ENCODE data around the gene SHKBP1.

SHKBP1 gene

DNA sequence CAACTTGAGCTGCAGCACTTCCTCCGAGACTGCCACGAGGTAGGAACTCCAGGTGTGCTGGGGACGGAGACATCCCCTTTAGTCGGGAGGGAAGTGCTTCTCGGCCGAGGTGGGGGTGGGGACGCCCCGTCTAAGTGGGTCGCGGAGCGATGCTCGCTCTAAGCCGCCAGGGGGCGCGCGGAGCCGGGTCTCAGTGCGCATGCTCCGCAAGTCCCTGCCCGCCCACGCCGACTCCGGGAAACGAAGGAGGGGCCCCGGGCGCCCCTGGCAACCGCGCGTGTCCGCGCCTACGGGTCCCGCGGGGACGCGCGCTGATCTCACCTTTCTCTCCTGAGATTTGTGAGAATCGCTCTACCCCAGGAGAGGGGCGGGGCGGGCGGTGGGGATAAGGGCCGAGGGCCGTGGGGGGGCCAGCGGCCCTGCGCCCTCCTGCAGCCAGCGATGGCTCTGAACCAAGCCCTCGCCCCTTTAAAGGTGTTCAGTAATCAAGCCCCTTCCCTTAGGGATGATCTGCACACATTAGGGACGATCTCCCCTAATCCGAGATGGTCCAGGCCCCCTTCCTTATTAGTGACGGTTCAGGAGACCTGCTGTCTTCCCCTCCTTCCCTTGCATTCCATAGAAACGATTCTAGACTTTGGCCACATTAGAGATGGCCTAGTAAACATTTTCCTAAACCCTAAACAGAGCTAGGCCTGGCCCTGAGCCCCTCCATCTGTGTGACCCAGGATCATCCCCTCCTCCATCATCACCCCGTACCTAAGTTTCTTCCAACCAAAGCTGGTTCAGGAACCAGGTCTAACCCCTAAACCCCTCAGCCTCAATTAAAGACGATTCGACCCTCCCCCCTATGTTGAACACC is 47.3 kb upstream of the SHKBP1 start:
- H3K9me3 ChIP-seq (ENCODE audit: insufficient read depth, low read length, severe bottlenecking), result no peaks in the 10 kb centered on the region

DNA sequence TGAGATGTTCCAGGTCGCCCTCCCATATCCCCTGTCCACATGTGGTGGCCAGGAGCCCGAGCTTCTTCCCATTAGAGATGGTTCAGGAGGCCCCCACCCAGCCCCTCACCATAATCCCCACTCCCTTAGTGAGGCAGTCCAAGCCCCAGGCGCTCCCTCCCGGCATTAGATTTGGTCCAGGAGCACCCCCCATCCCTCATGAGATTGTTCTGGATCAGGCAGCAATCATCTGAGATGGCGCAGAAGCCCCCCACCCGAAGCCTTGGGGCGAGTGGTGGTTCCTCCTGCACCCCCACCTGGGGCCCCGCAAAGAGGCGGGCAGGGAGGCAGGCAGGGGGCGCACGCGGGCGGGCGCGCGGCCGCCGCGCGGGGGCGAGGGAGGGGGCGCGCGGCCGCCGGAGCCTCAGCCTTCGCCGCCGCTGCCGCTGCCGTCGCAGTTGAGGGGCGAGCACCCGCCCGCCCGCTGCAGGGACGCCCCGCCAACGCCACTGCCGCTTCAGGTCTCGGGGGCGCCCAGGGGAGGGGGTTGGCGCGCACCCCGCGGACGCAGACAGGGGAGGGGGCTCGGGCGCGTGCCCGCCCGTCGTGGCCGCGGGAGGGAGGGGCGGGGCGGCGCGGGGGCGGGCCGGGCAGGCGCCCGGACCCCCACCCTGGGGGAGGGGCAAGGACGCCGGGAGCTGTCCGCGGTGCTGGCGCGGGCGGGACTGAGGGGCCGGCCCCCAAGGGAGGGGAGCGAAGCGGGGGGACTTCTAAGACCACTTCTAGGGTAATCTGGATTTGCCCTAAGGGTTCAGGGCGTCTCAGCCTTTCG is 46.4 kb upstream of the SHKBP1 start:
- no peaks in the 10 kb centered on the region for H3K79me2 ChIP-seq (ENCODE audit: insufficient read depth, low read length)
- H3K4me1 ChIP-seq (ENCODE audit: insufficient read depth, low read length), result peaks cover 10% of the 10 kb centered on the region
- H3K27me3 ChIP-seq (ENCODE audit: insufficient read depth, low read length, poor library complexity), result no peaks in the 10 kb centered on the region
- ATAC-seq (ENCODE audit: insufficient read depth, low read depth), result no peak
- no peaks in the 10 kb centered on the region for H4K20me1 ChIP-seq (ENCODE audit: insufficient read depth, low read length)
- H3K9ac ChIP-seq (ENCODE audit: low read depth, low read length), result no peak overlapping the region
- H2AFZ ChIP-seq (ENCODE audit: low read depth, low read length), result no peak overlapping the region
- DNase-seq, result no peak
- TF ChIP-seq, protein P1, sequence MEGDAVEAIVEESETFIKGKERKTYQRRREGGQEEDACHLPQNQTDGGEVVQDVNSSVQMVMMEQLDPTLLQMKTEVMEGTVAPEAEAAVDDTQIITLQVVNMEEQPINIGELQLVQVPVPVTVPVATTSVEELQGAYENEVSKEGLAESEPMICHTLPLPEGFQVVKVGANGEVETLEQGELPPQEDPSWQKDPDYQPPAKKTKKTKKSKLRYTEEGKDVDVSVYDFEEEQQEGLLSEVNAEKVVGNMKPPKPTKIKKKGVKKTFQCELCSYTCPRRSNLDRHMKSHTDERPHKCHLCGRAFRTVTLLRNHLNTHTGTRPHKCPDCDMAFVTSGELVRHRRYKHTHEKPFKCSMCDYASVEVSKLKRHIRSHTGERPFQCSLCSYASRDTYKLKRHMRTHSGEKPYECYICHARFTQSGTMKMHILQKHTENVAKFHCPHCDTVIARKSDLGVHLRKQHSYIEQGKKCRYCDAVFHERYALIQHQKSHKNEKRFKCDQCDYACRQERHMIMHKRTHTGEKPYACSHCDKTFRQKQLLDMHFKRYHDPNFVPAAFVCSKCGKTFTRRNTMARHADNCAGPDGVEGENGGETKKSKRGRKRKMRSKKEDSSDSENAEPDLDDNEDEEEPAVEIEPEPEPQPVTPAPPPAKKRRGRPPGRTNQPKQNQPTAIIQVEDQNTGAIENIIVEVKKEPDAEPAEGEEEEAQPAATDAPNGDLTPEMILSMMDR (IDR thresholded peaks at IDR 0.05; ENCODE audit: borderline replicate concordance, extremely low read depth, low read length, poor library complexity, severe bottlenecking), result no peak
- TF ChIP-seq EZH2 (IDR thresholded peaks at IDR 0.05; ENCODE audit: borderline replicate concordance, low read depth, low read length, severe bottlenecking), result no peak
- H3K9me3 ChIP-seq (ENCODE audit: insufficient read depth, low read length, severe bottlenecking), result no peaks in the 10 kb centered on the region
- H3K4me2 ChIP-seq (ENCODE audit: insufficient read depth, low read length), result no peak overlapping the region
- no peaks in the 10 kb centered on the region for H3K36me3 ChIP-seq (ENCODE audit: insufficient read depth, low read length)
- no peak overlapping the region for H3K4me3 ChIP-seq (ENCODE audit: low read depth in 1 of 2, low read length in 2 of 2)
- H3K27ac ChIP-seq (ENCODE audit: low read length), result no peak overlapping the region

More for the DNA sequence above, 47.3 kb upstream of the SHKBP1 start:
- Histone ChIP-seq H3K4me1 (ENCODE audit: insufficient read depth, low read length) (peaks cover 10% of the 10 kb centered on the region), H3K4me3 (ENCODE audit: low read depth in 1 of 2, low read length in 2 of 2) (peak overlapping the region in 1 of 2 experiments; percentile 43; a peak in 2 of 4 replicates), H3K27me3 (ENCODE audit: insufficient read depth, low read length, poor library complexity) (no peaks in the 10 kb centered on the region), H3K4me2 (ENCODE audit: insufficient read depth, low read length) (peak overlapping the region; percentile 58), H3K36me3 (ENCODE audit: insufficient read depth, low read length) (no peaks in the 10 kb centered on the region), H2AFZ (ENCODE audit: low read depth, low read length) (peak overlapping the region; percentile 84), H3K27ac (ENCODE audit: low read length) (0 out of 2 replicates have a peak overlapping the region, but pooled peaks have one; percentile 10), H3K79me2 (ENCODE audit: insufficient read depth, low read length) (no peaks in the 10 kb centered on the region), H4K20me1 (ENCODE audit: insufficient read depth, low read length) (no peaks in the 10 kb centered on the region), H3K9ac (ENCODE audit: low read depth, low read length) (peak overlapping the region; percentile 18; the same call in 1 of the 2 replicates)
- DNase-seq (peak; percentile 88), ATAC-seq (ENCODE audit: insufficient read depth, low read depth) (peak; percentile 88)
- TF ChIP-seq, protein P1 (IDR thresholded peaks at IDR 0.05; ENCODE audit: borderline replicate concordance, extremely low read depth, low read length, poor library complexity, severe bottlenecking), result peak; percentile 99
- no peak for TF ChIP-seq EZH2 (IDR thresholded peaks at IDR 0.05; ENCODE audit: borderline replicate concordance, low read depth, low read length, severe bottlenecking)

DNA sequence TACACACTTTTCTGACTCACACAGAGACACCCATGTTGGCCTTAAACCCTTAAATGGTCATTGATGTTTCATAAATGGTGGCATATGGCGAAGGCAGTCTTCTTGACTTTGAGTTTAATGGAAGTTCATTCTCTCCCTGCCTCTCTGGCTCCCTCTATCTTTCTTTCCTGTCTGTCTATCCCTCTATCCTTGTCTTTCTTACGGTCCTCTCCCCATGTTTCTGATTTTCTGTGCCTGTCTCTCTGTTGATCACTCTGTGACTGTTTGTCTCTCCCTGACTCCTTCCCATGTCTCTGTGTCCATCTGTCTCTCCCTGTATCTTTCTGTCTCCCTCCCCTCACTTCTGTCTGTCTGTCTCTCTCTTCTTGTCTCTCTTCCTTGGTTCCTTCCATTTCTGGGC is 43.2 kb upstream of the SHKBP1 start:
- Histone ChIP-seq H4K20me1 (ENCODE audit: insufficient read depth, low read length) (no peaks in the 10 kb centered on the region), H2AFZ (ENCODE audit: low read depth, low read length) (no peak overlapping the region), H3K36me3 (ENCODE audit: insufficient read depth, low read length) (no peaks in the 10 kb centered on the region), H3K4me3 (ENCODE audit: low read depth in 1 of 2, low read length in 2 of 2) (no peak overlapping the region), H3K4me2 (ENCODE audit: insufficient read depth, low read length) (no peak overlapping the region), H3K27ac (ENCODE audit: low read length) (no peak overlapping the region), H3K9me3 (ENCODE audit: insufficient read depth, low read length, severe bottlenecking) (no peaks in the 10 kb centered on the region), H3K79me2 (ENCODE audit: insufficient read depth, low read length) (no peaks in the 10 kb centered on the region), H3K9ac (ENCODE audit: low read depth, low read length) (no peak overlapping the region), H3K4me1 (ENCODE audit: insufficient read depth, low read length) (peaks cover 10% of the 10 kb centered on the region), H3K27me3 (ENCODE audit: insufficient read depth, low read length, poor library complexity) (no peaks in the 10 kb centered on the region)
- no peak for DNase-seq
- TF ChIP-seq EZH2 (IDR thresholded peaks at IDR 0.05; ENCODE audit: borderline replicate concordance, low read depth, low read length, severe bottlenecking), result no peak
- TF ChIP-seq, protein P1 (IDR thresholded peaks at IDR 0.05; ENCODE audit: borderline replicate concordance, extremely low read depth, low read length, poor library complexity, severe bottlenecking), result peak; percentile 30
- ATAC-seq (ENCODE audit: insufficient read depth, low read depth), result no peak

Measured in DND-41 (cell line).